NCI-H146 treated with DMSO at 0.1 percent for 48 hours (cell line): ENCODE data around the gene CDC16.
"Not testable (repeated sequence)": the region's sequence is repeated elsewhere in the genome, so short reads cannot be mapped to it uniquely, and the experiment has no call there.

Experiments
- DNase-seq: peaks from one replicate; lab custom pipeline; 2025; ENCODE audit not compliant: unreplicated experiment; lab: John Stamatoyannopoulos, UW

CDC16 gene

GRCh38 chr13:114260814-114261213 is 26.1 kb downstream of the CDC16 start:
- DNase-seq, result no peak

GRCh38 chr13:114261328-114261965 is 26.8 kb downstream of the CDC16 start:
- no peak for DNase-seq

- no peak for DNase-seq
These were observed 28.9 kb downstream of the CDC16 start for GRCh38 chr13:114263578-114263977.

GRCh38 chr13:114264313-114264712 is 29.6 kb downstream of the CDC16 start:
- not testable (repeated sequence) for DNase-seq

- no peak for DNase-seq
These were observed 30.4 kb downstream of the CDC16 start for GRCh38 chr13:114264886-114265611.

GRCh38 chr13:114266241-114266640 is 31.5 kb downstream of the CDC16 start:
- no peak for DNase-seq

GRCh38 chr13:114268344-114269280 is 33.9 kb downstream of the CDC16 start:
- DNase-seq, result no peak

- DNase-seq, result no peak
These were observed 34.6 kb downstream of the CDC16 start for GRCh38 chr13:114269281-114269770.

- DNase-seq, result no peak
These were observed 38.3 kb downstream of the CDC16 start for GRCh38 chr13:114272977-114273376.

GRCh38 chr13:114275304-114275703 is 40.6 kb downstream of the CDC16 start:
- DNase-seq, result no peak

- no peak for DNase-seq
These were observed 44.4 kb downstream of the CDC16 start for GRCh38 chr13:114279146-114279545.

- no peak for DNase-seq
These were observed 45.2 kb downstream of the CDC16 start for GRCh38 chr13:114279758-114280355.

- DNase-seq, result peak; percentile 85
These were observed 46.8 kb downstream of the CDC16 start, which contains the start of gene UPF3A for GRCh38 chr13:114281351-114282040. Gene UPF3A, plus strand, starts transcription at chr13:114281601. Its CDS starts 39 bp downstream, at chr13:114281640.

GRCh38 chr13:114282041-114282670 is 47.5 kb downstream of the CDC16 start:
- peak; percentile 85 for DNase-seq

GRCh38 chr13:114283576-114283975 is 48.9 kb downstream of the CDC16 start:
- no peak for DNase-seq

GRCh38 chr13:114284680-114285079 is 50.0 kb downstream of the CDC16 start:
- no peak for DNase-seq

GRCh38 chr13:114285166-114285808 is 50.6 kb downstream of the CDC16 start:
- no peak for DNase-seq

GRCh38 chr13:114286808-114287207 is 52.1 kb downstream of the CDC16 start:
- no peak for DNase-seq

GRCh38 chr13:114288157-114288591 is 53.5 kb downstream of the CDC16 start:
- DNase-seq, result no peak
